Measurements from ENCODE around the gene IL23R.

GRCh38 chr1:67280696-67281095 lies 114.4 kb downstream of the IL23R start:
- TF ChIP-seq CTCF (IDR thresholded peaks at IDR 0.05; ENCODE audit: borderline replicate concordance, extremely low read depth, low read length, poor library complexity, severe bottlenecking) (no peak), EZH2 (IDR thresholded peaks at IDR 0.05; ENCODE audit: borderline replicate concordance, low read depth, low read length, severe bottlenecking) (no peak)
